ENCODE measurements around the gene PRR14. TPM values are rescaled to one million over a fixed set of nuclear protein-coding genes. Genes with fewer than 3 reads are reported as not detected.

Gene PRR14
- total and polyA plus RNA-seq, 2 of the 8 experiments (the other 6 are each of a cell fraction or from before 2014, with no cell fraction given) = 3.6 to 16.1 TPM

DNA sequence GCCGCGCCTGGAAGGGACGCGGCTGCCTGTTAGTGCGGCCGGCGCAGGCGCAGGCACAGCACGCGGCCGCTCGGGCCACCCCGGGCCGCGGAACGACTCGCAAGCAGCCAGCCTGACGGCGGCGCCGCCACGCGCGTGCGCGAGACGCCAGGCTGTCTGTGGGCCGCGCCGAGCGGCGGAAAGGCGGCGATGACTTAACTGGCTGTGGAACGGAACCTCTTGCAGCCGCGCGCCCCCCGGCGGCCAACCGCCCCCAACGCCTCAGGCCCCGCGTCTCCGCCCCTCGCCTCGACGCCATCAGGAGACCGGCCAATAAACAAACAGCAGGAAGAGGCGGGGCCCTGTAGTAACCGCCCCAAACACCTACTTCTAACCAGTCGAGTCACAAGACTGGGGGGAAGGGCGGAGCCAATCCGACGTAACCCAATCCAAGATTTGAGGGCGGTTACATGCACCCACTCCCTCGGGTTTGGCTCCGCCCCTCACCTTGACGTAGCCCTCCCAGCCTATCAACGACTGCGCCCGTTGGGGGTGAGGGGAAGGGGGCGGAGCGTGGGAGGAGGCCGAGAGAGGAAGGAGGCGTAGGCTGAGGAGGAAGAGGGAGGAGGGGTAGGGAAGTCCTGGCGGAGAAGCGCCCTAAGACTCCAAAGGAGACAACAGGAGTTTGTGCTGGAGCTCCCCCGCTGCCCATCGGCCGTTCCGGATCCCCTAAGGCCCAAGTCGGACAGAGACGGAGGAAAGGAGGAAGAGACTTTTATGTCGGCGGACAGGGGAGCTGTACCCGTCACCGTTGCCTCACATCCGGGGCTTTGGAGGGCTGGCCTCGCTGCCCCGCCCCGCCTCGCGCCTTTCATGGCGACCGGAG, 7.3 kb downstream of the PRR14 start, which contains the start of gene FBRS (continued):
- TF ChIP-seq CHD7 (IDR thresholded peaks at IDR 0.05; ENCODE audit: insufficient replicate concordance, low read length) (no peak), MAX (IDR thresholded peaks at IDR 0.05) (0 out of 2 replicates have a peak, but pooled peaks have one; percentile 17), EP300 (IDR thresholded peaks at IDR 0.05; ENCODE audit: borderline replicate concordance in 1 of 2, low read depth in 2 of 2, low read length in 2 of 2) (peak in 1 of 2 experiments; percentile 69; a peak in 1 of 3 replicates), SP2 (IDR thresholded peaks at IDR 0.05; ENCODE audit: low read length) (no peak), SIX5 (IDR thresholded peaks at IDR 0.05; ENCODE audit: low read depth, low read length) (no peak), MAFK (IDR thresholded peaks at IDR 0.05; ENCODE audit: low read depth, low read length) (no peak)
- TF ChIP-seq, protein P1, sequence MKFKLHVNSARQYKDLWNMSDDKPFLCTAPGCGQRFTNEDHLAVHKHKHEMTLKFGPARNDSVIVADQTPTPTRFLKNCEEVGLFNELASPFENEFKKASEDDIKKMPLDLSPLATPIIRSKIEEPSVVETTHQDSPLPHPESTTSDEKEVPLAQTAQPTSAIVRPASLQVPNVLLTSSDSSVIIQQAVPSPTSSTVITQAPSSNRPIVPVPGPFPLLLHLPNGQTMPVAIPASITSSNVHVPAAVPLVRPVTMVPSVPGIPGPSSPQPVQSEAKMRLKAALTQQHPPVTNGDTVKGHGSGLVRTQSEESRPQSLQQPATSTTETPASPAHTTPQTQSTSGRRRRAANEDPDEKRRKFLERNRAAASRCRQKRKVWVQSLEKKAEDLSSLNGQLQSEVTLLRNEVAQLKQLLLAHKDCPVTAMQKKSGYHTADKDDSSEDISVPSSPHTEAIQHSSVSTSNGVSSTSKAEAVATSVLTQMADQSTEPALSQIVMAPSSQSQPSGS (IDR thresholded peaks at IDR 0.05; ENCODE audit: low read length) = no peak

Measured in H1 (cell line).